ENCODE results near the gene BANF1. TPM values are rescaled to one million over a fixed set of nuclear protein-coding genes. Genes with fewer than 3 reads are reported as not detected.

Gene BANF1
- total and polyA plus RNA-seq, 2 donors (not counting 3 experiments of a cell fraction or from before 2014, with no cell fraction given) = 269 to 376 TPM

DNA sequence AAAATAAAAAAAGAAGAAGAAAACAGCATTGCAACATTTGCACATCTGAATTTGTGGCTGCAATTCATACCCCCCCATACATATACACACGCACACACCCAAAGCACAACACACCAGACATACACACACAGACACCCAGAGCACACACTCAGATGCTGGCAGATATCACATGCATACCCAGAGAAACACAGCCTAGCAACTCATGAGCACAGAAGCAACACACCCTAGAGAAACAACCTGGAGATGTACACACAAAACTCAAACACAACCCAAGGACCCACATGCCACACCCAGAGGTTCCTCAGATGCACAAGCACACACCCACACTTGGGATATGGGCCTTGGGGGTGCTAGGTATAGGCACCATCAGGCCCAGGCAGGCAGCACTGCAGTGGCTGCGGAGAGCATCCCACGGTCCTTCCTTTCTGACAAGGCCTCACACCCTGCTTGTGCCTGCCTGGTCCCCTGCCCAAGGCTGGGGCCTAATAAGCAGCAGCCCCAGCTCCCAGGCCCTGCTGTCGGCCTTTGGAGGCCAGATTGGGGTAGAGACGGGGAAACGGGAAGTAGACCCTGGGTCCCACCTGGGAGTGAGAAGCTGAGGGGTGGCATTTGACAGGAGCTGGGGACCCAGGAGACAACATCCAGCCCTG, 12.6 kb downstream of the BANF1 start:
- Histone ChIP-seq H3K9me3 (replicated peaks; ENCODE audit: control insufficient read depth, insufficient read depth, low read length) (no peaks in the 10 kb centered on the region), H3K79me2 (ENCODE audit: control insufficient read depth, insufficient read depth, low read length) (no peaks in the 10 kb centered on the region), H3K27me3 (ENCODE audit: control insufficient read depth in 2 of 2, insufficient read depth in 2 of 2, low read length in 2 of 2) (peaks cover 2% of the 10 kb centered on the region in 2 experiments), H3K9ac (replicated peaks; ENCODE audit: extremely low read depth, insufficient read depth, low read length) (peak overlapping the region; percentile 48), H2AFZ (ENCODE audit: low read depth, low read length) (peak overlapping the region; percentile 43), H3K4me1 (ENCODE audit: control insufficient read depth, extremely low read depth, insufficient read depth, low read length) (peaks cover 21% of the 10 kb centered on the region), H4K20me1 (replicated peaks; ENCODE audit: control insufficient read depth, extremely low read depth, insufficient read depth, low read length) (no peaks in the 10 kb centered on the region), H3K36me3 (ENCODE audit: control insufficient read depth in 2 of 2, extremely low read depth in 1 of 2, insufficient read depth in 2 of 2, low read length in 2 of 2) (no peaks in the 10 kb centered on the region), H3K27ac (ENCODE audit: insufficient read depth, low read depth, low read length) (peak overlapping the region; percentile 84), H3K9me1 (replicated peaks; ENCODE audit: control insufficient read depth, extremely low read depth, insufficient read depth, low read length) (no peaks in the 10 kb centered on the region), H3K4me2 (ENCODE audit: insufficient read depth, low read length) (peak overlapping the region; percentile 19), H3K4me3 (replicated peaks in 1 of 3; ENCODE audit: insufficient read depth in 1 of 3, low read depth in 1 of 3, low read length in 3 of 3) (no peak overlapping the region)
- dilution Hi-C loops (cut with MboI; ENCODE audit: extremely low pct_ligation_motif_present, low sequenced_read_pairs) = no loop called here
- no peak for DNase-seq (ENCODE audit: low read depth, low spot score)
- no peak for FAIRE-seq
- intact Hi-C loops (cut with micrococcal nuclease) = no loop called here
- POLR2A ChIA-PET = no interaction called here
- BruUV-seq (replicated peaks) = no TSS peak
- CTCF ChIA-PET = interaction anchor here (0.6 to 1.8 kb wide), 4 partner anchors 26 to 127 kb away, joined by 4 to 5 read pairs (median 4); partner anchors contain the start of gene FIBP
- no peak for TF ChIP-seq JUN (IDR thresholded peaks at IDR 0.05; ENCODE audit: borderline replicate concordance, insufficient read depth, insufficient read length, low read depth)
- TF ChIP-seq, protein P1, sequence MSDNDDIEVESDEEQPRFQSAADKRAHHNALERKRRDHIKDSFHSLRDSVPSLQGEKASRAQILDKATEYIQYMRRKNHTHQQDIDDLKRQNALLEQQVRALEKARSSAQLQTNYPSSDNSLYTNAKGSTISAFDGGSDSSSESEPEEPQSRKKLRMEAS (IDR thresholded peaks at IDR 0.05; ENCODE audit: insufficient read depth, insufficient read length) = no peak
- TF ChIP-seq POLR2A (IDR thresholded peaks at IDR 0.05; ENCODE audit: low read depth, low read length) = no peak

DNA sequence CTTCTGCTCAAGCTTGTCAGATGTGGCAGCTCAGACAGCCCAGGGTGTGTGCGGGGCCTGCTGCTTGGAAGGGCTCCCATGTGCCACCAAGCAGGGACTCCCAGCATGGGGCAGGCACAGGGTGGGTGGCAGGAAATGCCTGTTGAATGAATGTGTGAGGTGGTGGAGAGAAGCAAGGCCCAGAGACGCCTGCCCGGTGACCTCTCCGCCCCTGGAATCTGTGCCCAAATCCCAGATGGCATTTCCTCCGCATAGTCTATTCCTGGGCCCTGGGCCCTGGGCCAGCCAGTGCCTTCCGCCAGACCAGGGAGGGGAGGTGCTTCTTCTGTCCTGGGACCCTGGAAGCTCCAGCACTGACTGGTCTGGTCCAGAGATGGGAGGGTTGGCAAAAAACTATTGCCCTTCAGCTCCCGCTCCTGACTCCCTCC, 13.2 kb downstream of the BANF1 start:
- POLR2A ChIA-PET = no interaction called here
- Histone ChIP-seq H3K4me2 (ENCODE audit: insufficient read depth, low read length) (peak overlapping the region; percentile 19), H3K9me1 (replicated peaks; ENCODE audit: control insufficient read depth, extremely low read depth, insufficient read depth, low read length) (no peaks in the 10 kb centered on the region), H3K9me3 (replicated peaks; ENCODE audit: control insufficient read depth, insufficient read depth, low read length) (no peaks in the 10 kb centered on the region), H2AFZ (ENCODE audit: low read depth, low read length) (peak overlapping the region; percentile 43), H3K4me3 (replicated peaks in 1 of 3; ENCODE audit: insufficient read depth in 1 of 3, low read depth in 1 of 3, low read length in 3 of 3) (no peak overlapping the region), H3K27ac (ENCODE audit: insufficient read depth, low read depth, low read length) (peak overlapping the region; percentile 84), H3K36me3 (ENCODE audit: control insufficient read depth in 2 of 2, extremely low read depth in 1 of 2, insufficient read depth in 2 of 2, low read length in 2 of 2) (no peaks in the 10 kb centered on the region), H4K20me1 (replicated peaks; ENCODE audit: control insufficient read depth, extremely low read depth, insufficient read depth, low read length) (no peaks in the 10 kb centered on the region), H3K9ac (replicated peaks; ENCODE audit: extremely low read depth, insufficient read depth, low read length) (peak overlapping the region; percentile 48), H3K4me1 (ENCODE audit: control insufficient read depth, extremely low read depth, insufficient read depth, low read length) (peaks cover 25% of the 10 kb centered on the region), H3K79me2 (ENCODE audit: control insufficient read depth, insufficient read depth, low read length) (no peaks in the 10 kb centered on the region), H3K27me3 (ENCODE audit: control insufficient read depth in 2 of 2, insufficient read depth in 2 of 2, low read length in 2 of 2) (peaks cover 2% of the 10 kb centered on the region in 2 experiments)
- intact Hi-C loops (cut with micrococcal nuclease) (no loop called here), dilution Hi-C loops (cut with MboI; ENCODE audit: extremely low pct_ligation_motif_present, low sequenced_read_pairs) (no loop called here)
- CTCF ChIA-PET = interaction anchor here (0.6 to 1.8 kb wide), 5 partner anchors 11 to 127 kb away, joined by 4 to 5 read pairs (median 5); partner anchors contain the start of gene FIBP
- peak; percentile 97 for FAIRE-seq
- TF ChIP-seq GATA2 (IDR thresholded peaks at IDR 0.05; ENCODE audit: insufficient read depth, insufficient read length, low read depth, low read length) (peak; percentile 40), POLR2A (IDR thresholded peaks at IDR 0.05; ENCODE audit: low read depth, low read length) (peak; percentile 73), EZH2 (IDR thresholded peaks at IDR 0.05; ENCODE audit: borderline replicate concordance, low read depth, low read length, severe bottlenecking) (no peak), MYC (IDR thresholded peaks at IDR 0.05; ENCODE audit: low read depth, low read length) (peak; percentile 88), FOS (IDR thresholded peaks at IDR 0.05; ENCODE audit: borderline replicate concordance, insufficient read depth, low read length) (peak; percentile 58), POLR2AphosphoS5 (IDR thresholded peaks at IDR 0.05; ENCODE audit: insufficient read depth, low read depth, low read length) (peak; percentile 95), JUN (IDR thresholded peaks at IDR 0.05; ENCODE audit: borderline replicate concordance, insufficient read depth, insufficient read length, low read depth) (peak; percentile 59)
- TF ChIP-seq, protein P2, sequence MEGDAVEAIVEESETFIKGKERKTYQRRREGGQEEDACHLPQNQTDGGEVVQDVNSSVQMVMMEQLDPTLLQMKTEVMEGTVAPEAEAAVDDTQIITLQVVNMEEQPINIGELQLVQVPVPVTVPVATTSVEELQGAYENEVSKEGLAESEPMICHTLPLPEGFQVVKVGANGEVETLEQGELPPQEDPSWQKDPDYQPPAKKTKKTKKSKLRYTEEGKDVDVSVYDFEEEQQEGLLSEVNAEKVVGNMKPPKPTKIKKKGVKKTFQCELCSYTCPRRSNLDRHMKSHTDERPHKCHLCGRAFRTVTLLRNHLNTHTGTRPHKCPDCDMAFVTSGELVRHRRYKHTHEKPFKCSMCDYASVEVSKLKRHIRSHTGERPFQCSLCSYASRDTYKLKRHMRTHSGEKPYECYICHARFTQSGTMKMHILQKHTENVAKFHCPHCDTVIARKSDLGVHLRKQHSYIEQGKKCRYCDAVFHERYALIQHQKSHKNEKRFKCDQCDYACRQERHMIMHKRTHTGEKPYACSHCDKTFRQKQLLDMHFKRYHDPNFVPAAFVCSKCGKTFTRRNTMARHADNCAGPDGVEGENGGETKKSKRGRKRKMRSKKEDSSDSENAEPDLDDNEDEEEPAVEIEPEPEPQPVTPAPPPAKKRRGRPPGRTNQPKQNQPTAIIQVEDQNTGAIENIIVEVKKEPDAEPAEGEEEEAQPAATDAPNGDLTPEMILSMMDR (IDR thresholded peaks at IDR 0.05; ENCODE audit: extremely low read depth in 1 of 2, insufficient read depth in 1 of 2, low read depth in 1 of 2, low read length in 2 of 2) = no peak
- TF ChIP-seq, protein P1 (IDR thresholded peaks at IDR 0.05; ENCODE audit: insufficient read depth, insufficient read length) = peak; percentile 50
- no TSS peak for BruUV-seq (replicated peaks)
- peak; percentile 70 for DNase-seq (ENCODE audit: low read depth, low spot score)

All from endothelial cell of umbilical vein (primary cell).